ENCODE results near the gene DPM3.

DNA sequence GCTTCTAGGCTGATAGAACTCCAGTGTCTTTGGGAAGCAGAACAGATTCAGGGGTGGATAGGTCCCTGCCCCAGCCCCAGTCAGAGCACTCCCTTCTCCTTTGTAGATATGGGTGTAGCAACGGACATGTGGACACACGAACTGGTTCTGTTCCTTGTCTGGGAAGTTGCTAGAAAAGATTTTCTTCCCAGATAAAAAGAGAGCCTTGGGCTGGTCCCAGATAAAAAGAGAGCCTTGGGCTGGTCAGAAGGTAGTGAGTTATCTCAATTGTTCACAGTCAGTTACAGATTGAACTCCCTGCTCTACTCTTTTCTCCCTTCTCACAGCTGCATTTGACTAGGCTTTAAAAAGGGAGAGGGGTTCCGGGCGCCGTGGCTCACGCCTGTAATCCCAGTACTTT is 20.1 kb downstream of the DPM3 start:
- TF ChIP-seq CEBPB (IDR thresholded peaks at IDR 0.05; ENCODE audit: low read depth, low read length): no peak
- TF ChIP-seq MXI1 (IDR thresholded peaks at IDR 0.05; ENCODE audit: borderline replicate concordance, low read depth, low read length): no peak
- TF ChIP-seq POLR2A (IDR thresholded peaks at IDR 0.05; ENCODE audit: low read depth, low read length): no peak
- TF ChIP-seq RAD21 (IDR thresholded peaks at IDR 0.05; ENCODE audit: low read length): no peak
- no peak for TF ChIP-seq CTCF (conservative IDR thresholded peaks at IDR 0.05; ENCODE audit: low read depth, low read length)
